Tibial artery (tissue), 4 donors: ENCODE results near the gene SLC39A8.

Experiments
- DNase-seq, 2 donors: peaks; one replicate each; pipeline ENCODE4 v3.0.0-alpha.2; 2019
- H3K27ac ChIP-seq, 2 donors: fragments of 200-600 bp; sonication (generic) in 1 of 2; 1 replicate in 1 of 2; 2 replicates in 1 of 2; pipeline ENCODE4 v1.5.1; 2018 to 2019; ENCODE audit warnings: mild to moderate bottlenecking in 1 of 2
- H3K27me3 ChIP-seq, 2 donors: fragments of 200-600 bp; sonication (generic) in 1 of 2; one replicate each; pipeline versions ENCODE4 v1.5.1 to v1.6.0; 2016 to 2019
- H3K36me3 ChIP-seq, 3 donors: fragments of 200-600 bp; sonication (generic) in 2 of 3; one replicate each; pipeline ENCODE4 v1.5.1; 2016 to 2019; ENCODE audit warnings: mild to moderate bottlenecking in 2 of 3
- H3K4me1 ChIP-seq, 4 donors: fragments of 200-600 bp; sonication (generic) in 2 of 4; 1 replicate in 3 of 4; 2 replicates in 1 of 4; pipeline ENCODE4 v1.5.1; 2016 to 2019
- H3K4me3 ChIP-seq, 2 donors: fragments of 200-600 bp; sonication (generic) in 1 of 2; 1 replicate in 1 of 2; 2 replicates in 1 of 2; pipeline ENCODE4 v1.5.1; 2018 to 2019; ENCODE audit warnings: mild to moderate bottlenecking in 2 of 2
- H3K9me3 ChIP-seq, 3 donors: fragments of 200-600 bp; sonication (generic) in 1 of 3; one replicate each; pipeline ENCODE4 v1.5.1; 2016 to 2019
- intact Hi-C: fragments of 100-400 bp; cut with DNase I; formaldehyde crosslinking; loops from one replicate; pipeline ENCODE4 v1.15.0; 2023; ENCODE audit warnings: low total_unique reads
- TF ChIP-seq, protein P1 (sequence below), 2 experiments: fragments of 200-600 bp in 1 of 2; fragments of 450-650 bp in 1 of 2; IDR thresholded peaks; one replicate each; pipeline ENCODE4 v1.5.1; 2017 to 2019; ENCODE audit warnings: antibody characterized with exemption in 2 of 2, mild to moderate bottlenecking in 1 of 2, moderate library complexity in 1 of 2

The SLC39A8 gene

DNA sequence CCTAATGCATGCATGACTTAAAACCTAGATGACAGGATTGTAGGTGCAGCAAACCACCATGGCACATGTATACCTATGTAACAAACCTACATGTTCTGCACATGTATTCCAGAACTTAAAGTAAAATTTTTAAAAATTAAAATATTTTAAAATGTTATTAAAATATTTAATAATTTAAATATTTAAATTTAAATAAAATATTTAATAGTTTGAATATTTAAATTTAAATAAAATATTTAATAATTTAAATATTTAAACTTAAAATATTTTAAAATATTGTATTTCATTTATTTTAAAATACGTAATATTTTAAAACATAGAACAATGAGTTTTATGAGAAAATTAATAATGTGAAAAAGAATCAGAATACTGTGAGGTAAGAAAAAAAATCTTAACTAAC, 117.9 kb downstream of the SLC39A8 start:
- no peak overlapping the region for H3K4me3 ChIP-seq
- no peaks in the 10 kb centered on the region for H3K4me1 ChIP-seq
- no peak for DNase-seq
- intact Hi-C loops, result no loop called here
- TF ChIP-seq, protein P1, sequence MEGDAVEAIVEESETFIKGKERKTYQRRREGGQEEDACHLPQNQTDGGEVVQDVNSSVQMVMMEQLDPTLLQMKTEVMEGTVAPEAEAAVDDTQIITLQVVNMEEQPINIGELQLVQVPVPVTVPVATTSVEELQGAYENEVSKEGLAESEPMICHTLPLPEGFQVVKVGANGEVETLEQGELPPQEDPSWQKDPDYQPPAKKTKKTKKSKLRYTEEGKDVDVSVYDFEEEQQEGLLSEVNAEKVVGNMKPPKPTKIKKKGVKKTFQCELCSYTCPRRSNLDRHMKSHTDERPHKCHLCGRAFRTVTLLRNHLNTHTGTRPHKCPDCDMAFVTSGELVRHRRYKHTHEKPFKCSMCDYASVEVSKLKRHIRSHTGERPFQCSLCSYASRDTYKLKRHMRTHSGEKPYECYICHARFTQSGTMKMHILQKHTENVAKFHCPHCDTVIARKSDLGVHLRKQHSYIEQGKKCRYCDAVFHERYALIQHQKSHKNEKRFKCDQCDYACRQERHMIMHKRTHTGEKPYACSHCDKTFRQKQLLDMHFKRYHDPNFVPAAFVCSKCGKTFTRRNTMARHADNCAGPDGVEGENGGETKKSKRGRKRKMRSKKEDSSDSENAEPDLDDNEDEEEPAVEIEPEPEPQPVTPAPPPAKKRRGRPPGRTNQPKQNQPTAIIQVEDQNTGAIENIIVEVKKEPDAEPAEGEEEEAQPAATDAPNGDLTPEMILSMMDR (IDR thresholded peaks at IDR 0.05), result no peak
- H3K36me3 ChIP-seq, result no peaks in the 10 kb centered on the region
- no peaks in the 10 kb centered on the region for H3K9me3 ChIP-seq
- no peaks in the 10 kb centered on the region for H3K27me3 ChIP-seq
- H3K27ac ChIP-seq, result no peak overlapping the region

DNA sequence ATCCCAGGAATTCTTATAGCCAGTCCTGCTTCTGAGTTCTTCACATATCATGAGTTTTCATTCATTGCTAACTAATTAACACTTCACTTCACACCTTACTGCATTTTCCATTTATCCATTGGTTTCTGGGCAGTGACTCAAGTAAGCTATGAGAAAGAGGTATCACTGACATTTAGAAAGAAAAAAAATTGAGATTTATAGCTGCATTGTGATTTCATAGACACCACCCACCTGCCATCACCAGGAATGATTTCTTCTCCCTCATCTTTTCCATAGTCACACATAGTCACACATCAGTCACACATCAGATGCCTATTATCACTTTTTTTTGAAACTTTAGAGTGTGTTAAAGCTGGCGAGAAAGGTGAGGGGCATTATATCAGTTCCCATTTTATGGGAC, 121.8 kb downstream of the SLC39A8 start:
- TF ChIP-seq, protein P1 (IDR thresholded peaks at IDR 0.05), result no peak
- intact Hi-C loops, result no loop called here
- H3K4me1 ChIP-seq, result no peaks in the 10 kb centered on the region

DNA sequence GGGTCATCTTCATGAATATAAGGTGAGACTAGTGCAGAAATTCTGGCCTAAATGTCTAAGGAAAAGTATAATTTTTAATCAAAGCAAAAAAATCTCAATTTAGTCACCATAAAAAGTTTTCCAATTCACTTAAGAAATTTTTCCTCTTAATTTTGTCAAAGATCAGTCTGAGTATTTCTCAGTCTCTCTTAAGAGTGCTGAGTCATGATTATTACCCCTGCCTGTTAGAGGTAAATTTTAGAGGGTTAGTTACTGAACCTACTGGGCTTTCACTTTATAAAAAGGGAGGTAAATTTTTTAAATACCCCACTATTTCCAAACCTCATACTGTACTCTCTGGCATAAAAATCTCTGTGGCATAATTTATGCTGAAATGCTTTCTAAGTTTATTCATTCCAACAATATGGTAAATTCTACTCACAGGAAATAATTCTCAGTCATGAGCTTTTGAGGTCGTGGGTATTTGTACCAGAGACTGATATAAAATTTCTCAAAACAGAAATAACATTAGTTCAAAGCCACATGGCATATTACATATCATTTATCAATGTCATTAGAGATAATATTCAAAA, 122.4 kb downstream of the SLC39A8 start:
- intact Hi-C loops, result no loop called here
- H3K9me3 ChIP-seq, result no peaks in the 10 kb centered on the region
- TF ChIP-seq, protein P1 (IDR thresholded peaks at IDR 0.05), result no peak
- no peaks in the 10 kb centered on the region for H3K27me3 ChIP-seq
- H3K4me3 ChIP-seq, result no peak overlapping the region
- H3K27ac ChIP-seq, result no peak overlapping the region
- H3K36me3 ChIP-seq, result no peaks in the 10 kb centered on the region
- DNase-seq, result no peak
- no peaks in the 10 kb centered on the region for H3K4me1 ChIP-seq

More for the DNA sequence above, 121.8 kb downstream of the SLC39A8 start:
- no peaks in the 10 kb centered on the region for H3K36me3 ChIP-seq
- DNase-seq, result no peak
- H3K27me3 ChIP-seq, result no peaks in the 10 kb centered on the region
- no peak overlapping the region for H3K27ac ChIP-seq
- H3K9me3 ChIP-seq, result no peaks in the 10 kb centered on the region
- H3K4me3 ChIP-seq, result no peak overlapping the region

DNA sequence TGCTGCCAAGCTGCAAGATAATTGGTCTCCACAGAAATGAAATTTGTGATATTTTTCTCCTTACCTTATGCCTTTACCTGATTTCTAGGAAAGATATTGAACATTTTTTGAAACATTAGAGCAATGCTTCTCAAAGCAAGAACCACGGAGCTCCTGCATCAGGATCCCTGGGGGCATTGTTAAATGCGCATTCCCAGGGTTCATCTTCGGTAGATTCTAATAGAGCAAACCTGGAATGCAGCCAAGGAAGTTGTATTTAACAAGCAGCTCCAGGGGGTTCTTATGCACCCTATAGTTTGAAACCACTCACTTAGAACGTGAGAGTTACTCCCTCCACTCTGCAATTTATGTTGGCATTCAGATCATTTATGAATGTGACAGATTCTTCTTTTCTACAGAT, 126.2 kb downstream of the SLC39A8 start:
- intact Hi-C loops, result no loop called here
- Histone ChIP-seq H3K27me3 (no peaks in the 10 kb centered on the region), H3K9me3 (no peaks in the 10 kb centered on the region), H3K4me1 (no peaks in the 10 kb centered on the region), H3K27ac (no peak overlapping the region), H3K36me3 (no peaks in the 10 kb centered on the region), H3K4me3 (no peak overlapping the region)
- TF ChIP-seq, protein P1 (IDR thresholded peaks at IDR 0.05), result no peak
- DNase-seq, result no peak

DNA sequence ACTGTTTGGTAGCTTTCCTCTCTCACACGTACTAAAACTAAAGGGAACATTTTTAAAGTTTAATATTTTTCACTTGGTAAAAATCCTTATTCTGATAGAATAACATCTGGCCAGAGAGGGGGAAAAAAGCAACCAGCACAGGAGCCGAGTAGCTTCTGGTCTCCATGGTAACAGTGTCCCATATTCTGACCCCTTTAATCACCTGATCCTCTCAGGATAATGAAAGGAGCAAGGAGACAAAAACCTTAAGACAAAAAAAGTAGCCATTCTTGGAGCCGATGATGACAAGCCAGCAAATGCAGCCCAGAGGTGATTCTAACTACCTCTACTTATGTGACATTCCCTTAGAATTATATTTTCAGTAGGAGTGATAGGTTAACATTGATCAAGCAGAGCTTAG, 126.6 kb downstream of the SLC39A8 start:
- Histone ChIP-seq H3K36me3 (no peaks in the 10 kb centered on the region), H3K9me3 (no peaks in the 10 kb centered on the region), H3K4me1 (no peaks in the 10 kb centered on the region), H3K27me3 (no peaks in the 10 kb centered on the region), H3K27ac (no peak overlapping the region), H3K4me3 (no peak overlapping the region)
- no peak for DNase-seq
- TF ChIP-seq, protein P1 (IDR thresholded peaks at IDR 0.05), result no peak
- intact Hi-C loops, result no loop called here
